ENCODE measurements around the gene LRRC55. TPM values are rescaled to one million over a fixed set of nuclear protein-coding genes. Genes with fewer than 3 reads are reported as not detected.

Gene LRRC55
- total and polyA plus RNA-seq, 3 donors from 2014 or later, result 0.08 to 0.76 (median 0.19) TPM

GRCh38 chr11:57202281-57202680, 20.5 kb downstream of the LRRC55 start:
- 74 to 79% methylated on average over 2 to 10 of the region's 10 CpGs for WGBS, 2 donors
- intact Hi-C loops (cut with DNase I; ENCODE audit: low total_unique reads), result no loop called here
- Histone ChIP-seq H3K4me3 (no peak overlapping the region), H3K36me3 (ENCODE audit: low read depth, missing control alignments) (no peaks in the 10 kb centered on the region), H3K9me3 (no peaks in the 10 kb centered on the region), H3K27me3 (no peaks in the 10 kb centered on the region), H3K27ac (no peak overlapping the region), H3K4me1 (no peaks in the 10 kb centered on the region)
- no peak for DNase-seq
- TF ChIP-seq POLR2A (IDR thresholded peaks at IDR 0.05), result no peak
- TF ChIP-seq CTCF (IDR thresholded peaks at IDR 0.05), result no peak

GRCh38 chr11:57203359-57203758, 21.6 kb downstream of the LRRC55 start:
- H3K27ac ChIP-seq, result no peak overlapping the region
- intact Hi-C loops (cut with DNase I; ENCODE audit: low total_unique reads), result no loop called here
- 35 to 37% methylated on average over 3 of the region's 3 CpGs for WGBS, 2 donors
- no peaks in the 10 kb centered on the region for H3K36me3 ChIP-seq (ENCODE audit: low read depth, missing control alignments)
- TF ChIP-seq POLR2A (IDR thresholded peaks at IDR 0.05), result no peak
- no peak for TF ChIP-seq CTCF (IDR thresholded peaks at IDR 0.05)
- no peaks in the 10 kb centered on the region for H3K4me1 ChIP-seq
- no peak for DNase-seq
- no peaks in the 10 kb centered on the region for H3K9me3 ChIP-seq
- no peak overlapping the region for H3K4me3 ChIP-seq
- no peaks in the 10 kb centered on the region for H3K27me3 ChIP-seq

- Histone ChIP-seq H3K27me3 (no peaks in the 10 kb centered on the region), H3K4me1 (no peaks in the 10 kb centered on the region), H3K4me3 (no peak overlapping the region), H3K27ac (no peak overlapping the region), H3K36me3 (ENCODE audit: low read depth, missing control alignments) (no peaks in the 10 kb centered on the region), H3K9me3 (no peaks in the 10 kb centered on the region)
- intact Hi-C loops (cut with DNase I; ENCODE audit: low total_unique reads), result no loop called here
- TF ChIP-seq CTCF (IDR thresholded peaks at IDR 0.05), result no peak
- no peak for TF ChIP-seq POLR2A (IDR thresholded peaks at IDR 0.05)
- 59 to 65% methylated on average over 7 of the region's 7 CpGs for WGBS, 2 donors
- no peak for DNase-seq
Measured at GRCh38 chr11:57203882-57204480, 22.2 kb downstream of the LRRC55 start.

GRCh38 chr11:57205041-57205641, 23.4 kb downstream of the LRRC55 start:
- WGBS, 2 donors, result 40 to 57% methylated on average over 3 of the region's 3 CpGs
- no peaks in the 10 kb centered on the region for H3K9me3 ChIP-seq
- intact Hi-C loops (cut with DNase I; ENCODE audit: low total_unique reads), result no loop called here
- H3K27me3 ChIP-seq, result no peaks in the 10 kb centered on the region
- H3K27ac ChIP-seq, result no peak overlapping the region
- DNase-seq, result no peak
- no peaks in the 10 kb centered on the region for H3K4me1 ChIP-seq
- no peak overlapping the region for H3K4me3 ChIP-seq
- TF ChIP-seq CTCF (IDR thresholded peaks at IDR 0.05) (no peak), POLR2A (IDR thresholded peaks at IDR 0.05) (no peak)
- no peaks in the 10 kb centered on the region for H3K36me3 ChIP-seq (ENCODE audit: low read depth, missing control alignments)

- Histone ChIP-seq H3K9me3 (no peaks in the 10 kb centered on the region), H3K4me1 (no peaks in the 10 kb centered on the region), H3K36me3 (ENCODE audit: low read depth, missing control alignments) (no peaks in the 10 kb centered on the region), H3K27me3 (no peaks in the 10 kb centered on the region), H3K4me3 (no peak overlapping the region), H3K27ac (no peak overlapping the region)
- intact Hi-C loops (cut with DNase I; ENCODE audit: low total_unique reads), result no loop called here
- no peak for DNase-seq
- WGBS, 2 donors, result 52 to 87% methylated on average over 3 to 6 of the region's 6 CpGs
- TF ChIP-seq CTCF (IDR thresholded peaks at IDR 0.05) (no peak), POLR2A (IDR thresholded peaks at IDR 0.05) (no peak)
Measured at GRCh38 chr11:57207168-57207567, 25.4 kb downstream of the LRRC55 start.
